HEK293 (cell line): ENCODE data around the gene STARD13.

Source experiments
- CTCF ChIA-PET: fragments of 350-600 bp; formaldehyde crosslinking; extraction: SDS; loops from one replicate; lab custom pipeline; 2021; ENCODE audit warnings: antibody characterized with exemption; lab: Yijun Ruan, JAX
- POLR2A ChIA-PET: fragments of 300-600 bp; formaldehyde crosslinking; extraction: SDS; loops from one replicate; lab custom pipeline; 2020; ENCODE audit warnings: antibody characterized with exemption, inconsistent platforms; lab: Yijun Ruan, JAX
- H3K27ac ChIP-seq: fragments of 200-500 bp; sonication (Bioruptor generic); 2 replicates; pipeline ENCODE4 v1.5.1; 2014; ENCODE audit warnings: low read depth, low read length, control low read depth, inconsistent platforms; ENCODE audit errors: extremely low read depth
- H3K36me3 ChIP-seq, 2 experiments: fragments of 200-500 bp in 1 of 2; sonication (Bioruptor generic) in 1 of 2; 1 replicate in 1 of 2; 2 replicates in 1 of 2; pipeline ENCODE4 v1.5.1; 2014 to 2017; ENCODE audit warnings: inconsistent platforms in 2 of 2, low read length in 2 of 2; ENCODE audit not compliant: control insufficient read depth in 2 of 2, insufficient read depth in 1 of 2
- H3K4me1 ChIP-seq: fragments of 200-500 bp; sonication (Bioruptor generic); 2 replicates; pipeline ENCODE4 v1.5.1; 2014; ENCODE audit warnings: mild to moderate bottlenecking, low read length, inconsistent platforms; ENCODE audit not compliant: control insufficient read depth, insufficient read depth
- H3K4me3 ChIP-seq: 2 replicates; pipeline ENCODE4 v1.5.1; 2011; ENCODE audit warnings: low read depth, mild to moderate bottlenecking, control low read depth, low read length, moderate library complexity
- H3K9me3 ChIP-seq: fragments of 200-500 bp; sonication (Bioruptor generic); 2 replicates; pipeline ENCODE4 v1.5.1; 2014; ENCODE audit warnings: low read depth, low read length, inconsistent platforms; ENCODE audit not compliant: control insufficient read depth, insufficient read depth
- CTCF ChIP-seq: fragments of 450-650 bp; formaldehyde crosslinking; IDR thresholded peaks from 2 replicates; pipeline ENCODE4 v1.5.1; 2016; ENCODE audit warnings: missing biosample characterization, missing genetic modification characterization
- GFI1B ChIP-seq: fragments of 450-650 bp; formaldehyde crosslinking; IDR thresholded peaks from 2 replicates; pipeline ENCODE4 v1.5.1; 2016; ENCODE audit warnings: missing biosample characterization, missing genetic modification characterization
- HOXC10 ChIP-seq: sonication (generic); formaldehyde crosslinking; IDR thresholded peaks from 2 replicates; pipeline ENCODE4 v1.8.1; 2023; ENCODE audit warnings: mild to moderate bottlenecking, missing genetic modification reagents
- PRDM2 ChIP-seq: fragments of 450-650 bp; formaldehyde crosslinking; IDR thresholded peaks from 2 replicates; pipeline ENCODE4 v1.5.1; 2016; ENCODE audit warnings: missing biosample characterization, missing genetic modification characterization, borderline replicate concordance
- PRDM4 ChIP-seq: fragments of 450-650 bp; formaldehyde crosslinking; IDR thresholded peaks from 2 replicates; pipeline ENCODE4 v1.5.1; 2017; ENCODE audit warnings: missing biosample characterization, missing genetic modification characterization
- SCRT1 ChIP-seq: fragments of 450-650 bp; formaldehyde crosslinking; IDR thresholded peaks from 2 replicates; pipeline ENCODE4 v1.5.1; 2016; ENCODE audit warnings: missing biosample characterization, missing genetic modification characterization, borderline replicate concordance
- ZBTB44 ChIP-seq: fragments of 450-650 bp; IDR thresholded peaks from 2 replicates; pipeline ENCODE4 v1.5.1; 2018; ENCODE audit warnings: missing biosample characterization, mild to moderate bottlenecking, missing genetic modification characterization
- ZNF112 ChIP-seq: fragments of 450-650 bp; formaldehyde crosslinking; IDR thresholded peaks from 2 replicates; pipeline ENCODE4 v1.5.0; 2017; ENCODE audit warnings: missing biosample characterization, missing genetic modification characterization
- ZNF132 ChIP-seq: fragments of 450-650 bp; formaldehyde crosslinking; IDR thresholded peaks from 2 replicates; pipeline ENCODE4 v1.5.1; 2017; ENCODE audit warnings: missing biosample characterization, missing genetic modification characterization, borderline replicate concordance
- ZNF140 ChIP-seq: fragments of 450-650 bp; formaldehyde crosslinking; IDR thresholded peaks from 2 replicates; pipeline ENCODE4 v1.5.1; 2016; ENCODE audit warnings: missing biosample characterization, missing genetic modification characterization
- ZNF155 ChIP-seq: fragments of 450-650 bp; formaldehyde crosslinking; IDR thresholded peaks from 2 replicates; pipeline ENCODE4 v1.5.1; 2016; ENCODE audit warnings: missing biosample characterization, missing genetic modification characterization
- ZNF2 ChIP-seq: fragments of 450-650 bp; formaldehyde crosslinking; IDR thresholded peaks from 2 replicates; pipeline ENCODE4 v1.5.1; 2016; ENCODE audit warnings: missing biosample characterization, missing genetic modification characterization
- ZNF211 ChIP-seq: fragments of 450-650 bp; formaldehyde crosslinking; IDR thresholded peaks from 2 replicates; pipeline ENCODE4 v1.5.1; 2016; ENCODE audit warnings: low read depth, missing biosample characterization, missing genetic modification characterization
- ZNF354C ChIP-seq: fragments of 450-650 bp; formaldehyde crosslinking; IDR thresholded peaks from 2 replicates; pipeline ENCODE4 v1.5.1; 2016; ENCODE audit warnings: missing biosample characterization, missing genetic modification characterization, low read depth, borderline replicate concordance
- ZNF366 ChIP-seq: fragments of 450-650 bp; formaldehyde crosslinking; conservative IDR thresholded peaks from 2 replicates; pipeline ENCODE4 v1.5.1; 2016; ENCODE audit warnings: missing biosample characterization, missing genetic modification characterization
- ZNF37A ChIP-seq: fragments of 450-650 bp; IDR thresholded peaks from 2 replicates; pipeline ENCODE4 v1.5.1; 2018; ENCODE audit warnings: missing biosample characterization, missing genetic modification characterization
- ZNF416 ChIP-seq: fragments of 450-650 bp; formaldehyde crosslinking; IDR thresholded peaks from 2 replicates; pipeline ENCODE4 v1.5.1; 2016; ENCODE audit warnings: missing biosample characterization, missing genetic modification characterization
- ZNF501 ChIP-seq: fragments of 450-650 bp; formaldehyde crosslinking; IDR thresholded peaks from 2 replicates; pipeline ENCODE4 v1.5.1; 2016; ENCODE audit warnings: missing biosample characterization, missing genetic modification characterization
- ZNF530 ChIP-seq: fragments of 450-650 bp; formaldehyde crosslinking; IDR thresholded peaks from 2 replicates; pipeline ENCODE4 v1.5.1; 2016; ENCODE audit warnings: low read depth, missing biosample characterization, missing genetic modification characterization
- ZNF610 ChIP-seq: fragments of 450-650 bp; formaldehyde crosslinking; IDR thresholded peaks from 2 replicates; pipeline ENCODE4 v1.5.1; 2016; ENCODE audit warnings: missing biosample characterization, missing genetic modification characterization, borderline replicate concordance
- ZNF670 ChIP-seq: fragments of 450-650 bp; formaldehyde crosslinking; IDR thresholded peaks from 2 replicates; pipeline ENCODE4 v1.5.1; 2016; ENCODE audit warnings: missing biosample characterization, missing genetic modification characterization, low read depth
- ZNF747 ChIP-seq: fragments of 450-650 bp; formaldehyde crosslinking; IDR thresholded peaks from 2 replicates; pipeline ENCODE4 v1.5.1; 2016; ENCODE audit warnings: missing biosample characterization, missing genetic modification characterization
- ZNF792 ChIP-seq: fragments of 450-650 bp; formaldehyde crosslinking; IDR thresholded peaks from 2 replicates; pipeline ENCODE4 v1.5.1; 2016; ENCODE audit warnings: missing biosample characterization, missing genetic modification characterization

STARD13 gene

GRCh38 chr13:33205224-33205623 lies 80.3 kb downstream of the STARD13 start (continued):
- TF ChIP-seq ZNF610 (no peak), HOXC10 (CRISPR knock-in tag) (no peak), ZNF416 (no peak), ZNF354C (tag by site-specific recombination) (no peak), ZNF366 (tag by site-specific recombination) (no peak), ZNF792 (tag by site-specific recombination) (no peak)

- Histone ChIP-seq H3K4me3 (no peak overlapping the region), H3K36me3 (no peaks in the 10 kb centered on the region), H3K27ac (no peak overlapping the region), H3K4me1 (no peaks in the 10 kb centered on the region), H3K9me3 (no peaks in the 10 kb centered on the region)
- TF ChIP-seq ZNF140 (tag by site-specific recombination) (no peak), PRDM4 (tag by site-specific recombination) (no peak), ZNF670 (tag by site-specific recombination) (no peak), GFI1B (tag by site-specific recombination) (no peak), ZNF501 (tag by site-specific recombination) (no peak), ZNF155 (tag by site-specific recombination) (no peak), ZNF132 (tag by site-specific recombination) (no peak), ZNF2 (tag by site-specific recombination) (no peak), CTCF (tag by site-specific recombination) (no peak), SCRT1 (tag by site-specific recombination) (no peak), ZBTB44 (tag by site-specific recombination) (no peak), ZNF610 (no peak), ZNF211 (tag by site-specific recombination) (no peak), ZNF747 (tag by site-specific recombination) (no peak), ZNF530 (no peak), ZNF112 (tag by site-specific recombination) (no peak), ZNF37A (no peak), PRDM2 (tag by site-specific recombination) (no peak)
- ChIA-PET POLR2A (interaction anchor here (0.6 kb wide), 1 partner anchor 595 kb away, joined by 3 read pairs; no protein-coding TSS in a partner anchor), CTCF (no interaction called here)
Measured at GRCh38 chr13:33204130-33204927, 81.2 kb downstream of the STARD13 start.
